Activated naive CD4-positive, alpha-beta T cell treated with anti-CD3 and anti-CD28 coated beads, Interleukin-2, amount 50 U/mL, for 72 hours (primary cell): ENCODE measurements around the gene SLC13A5. TPM values are rescaled to one million over a fixed set of nuclear protein-coding genes. Genes with fewer than 3 reads are reported as not detected.
"Not testable (repeated sequence)": the region's sequence is repeated elsewhere in the genome, so short reads cannot be mapped to it uniquely, and the experiment has no call there.

ENCODE experiments used
- ATAC-seq, 2 donors: fragments of 150-1000 bp; cut with Tn5 transposase; 2 replicates each; pipeline ENCODE4 v1.10.0; 2021; ENCODE audit warnings: mild to moderate bottlenecking in 2 of 2, moderate library complexity in 2 of 2
- DNase-seq, 2 donors: peaks; one replicate each; pipeline ENCODE4 v3.0.0; 2021 to 2022; ENCODE audit warnings: low spot score in 2 of 2
- H3K27ac Mint-ChIP-seq, 2 donors: one replicate each; pipeline ENCODE4 v1.8.0; 2022; ENCODE audit warnings: mild to moderate bottlenecking in 2 of 2, mixed read lengths in 2 of 2
- H3K36me3 Mint-ChIP-seq, 2 donors: one replicate each; pipeline ENCODE4 v1.8.0; 2022; ENCODE audit warnings: mixed read lengths in 2 of 2
- H3K9me3 Mint-ChIP-seq, 2 donors: one replicate each; pipeline ENCODE4 v1.8.0; 2022; ENCODE audit warnings: mixed read lengths in 2 of 2
- total RNA-seq, 2 donors: library from RNA; stranded (reverse); gene quantifications; one replicate each; pipeline ENCODE4 v1.2.3, GENCODE V29; 2022

SLC13A5 gene
- total RNA-seq, 2 donors from 2014 or later, result not detected

GRCh38 chr17:6699997-6700947 is 12.9 kb downstream of the SLC13A5 start:
- ATAC-seq (no peak), DNase-seq (no peak)
- Mint-ChIP-seq H3K36me3 (no peaks in the 10 kb centered on the region), H3K9me3 (no peaks in the 10 kb centered on the region), H3K27ac (peak overlapping the region in 1 of 2 donors; percentile 13)

- Mint-ChIP-seq H3K27ac (no peak overlapping the region), H3K9me3 (no peaks in the 10 kb centered on the region), H3K36me3 (no peaks in the 10 kb centered on the region)
- no peak for ATAC-seq
- DNase-seq, result no peak
Measured at GRCh38 chr17:6698004-6698403, 15.2 kb downstream of the SLC13A5 start.

- Mint-ChIP-seq H3K9me3 (no peaks in the 10 kb centered on the region), H3K27ac (no peak overlapping the region), H3K36me3 (no peaks in the 10 kb centered on the region)
- DNase-seq (no peak), ATAC-seq (no peak)
Measured at GRCh38 chr17:6696906-6697305, 16.3 kb downstream of the SLC13A5 start.

GRCh38 chr17:6695565-6695964 is 17.6 kb downstream of the SLC13A5 start:
- Mint-ChIP-seq H3K27ac (no peak overlapping the region), H3K9me3 (no peaks in the 10 kb centered on the region), H3K36me3 (no peaks in the 10 kb centered on the region)
- no peak for DNase-seq
- ATAC-seq, result no peak

- ATAC-seq, result no peak
- Mint-ChIP-seq H3K27ac (no peak overlapping the region), H3K36me3 (no peaks in the 10 kb centered on the region), H3K9me3 (no peaks in the 10 kb centered on the region)
- no peak for DNase-seq
Measured at GRCh38 chr17:6695051-6695450, 18.1 kb downstream of the SLC13A5 start.

GRCh38 chr17:6691958-6692357 is 21.2 kb downstream of the SLC13A5 start:
- not testable (repeated sequence) for DNase-seq

GRCh38 chr17:6691546-6691945 is 21.6 kb downstream of the SLC13A5 start:
- DNase-seq, result no peak
- Mint-ChIP-seq H3K36me3 (no peaks in the 10 kb centered on the region), H3K9me3 (no peaks in the 10 kb centered on the region), H3K27ac (no peak overlapping the region)
- ATAC-seq, result no peak

More at GRCh38 chr17:6691958-6692357, 21.2 kb downstream of the SLC13A5 start:
- H3K36me3 Mint-ChIP-seq, ATAC-seq, H3K9me3 Mint-ChIP-seq, H3K27ac Mint-ChIP-seq: not testable (repeated sequence)

- H3K36me3 Mint-ChIP-seq, result no peaks in the 10 kb centered on the region
- ATAC-seq, result no peak
- no peak overlapping the region for H3K27ac Mint-ChIP-seq
- no peak for DNase-seq
- H3K9me3 Mint-ChIP-seq, result no peaks in the 10 kb centered on the region
Measured at GRCh38 chr17:6690641-6691040, 22.5 kb downstream of the SLC13A5 start.

GRCh38 chr17:6688944-6689343 is 24.2 kb downstream of the SLC13A5 start:
- Mint-ChIP-seq H3K36me3 (no peaks in the 10 kb centered on the region), H3K27ac (no peak overlapping the region), H3K9me3 (no peaks in the 10 kb centered on the region)
- ATAC-seq (no peak), DNase-seq (no peak)

- no peak for DNase-seq
- Mint-ChIP-seq H3K36me3 (no peaks in the 10 kb centered on the region), H3K27ac (no peak overlapping the region), H3K9me3 (no peaks in the 10 kb centered on the region)
- ATAC-seq, result no peak
Measured at GRCh38 chr17:6686026-6686425, 27.1 kb downstream of the SLC13A5 start.

GRCh38 chr17:6684881-6685767 is 28.0 kb downstream of the SLC13A5 start:
- no peak for DNase-seq
- peak overlapping the region in 1 of 2 donors; percentile 11 for H3K27ac Mint-ChIP-seq
- no peak for ATAC-seq
- no peaks in the 10 kb centered on the region for H3K9me3 Mint-ChIP-seq
- H3K36me3 Mint-ChIP-seq, result no peaks in the 10 kb centered on the region

GRCh38 chr17:6684460-6684783 is 28.7 kb downstream of the SLC13A5 start:
- DNase-seq, result no peak
- ATAC-seq, result no peak
- Mint-ChIP-seq H3K9me3 (no peaks in the 10 kb centered on the region), H3K27ac (peak overlapping the region in 1 of 2 donors; percentile 11), H3K36me3 (no peaks in the 10 kb centered on the region)

- DNase-seq (no peak), ATAC-seq (no peak)
- H3K27ac Mint-ChIP-seq, result peak overlapping the region in 1 of 2 donors; percentile 11
- H3K36me3 Mint-ChIP-seq, result no peaks in the 10 kb centered on the region
- no peaks in the 10 kb centered on the region for H3K9me3 Mint-ChIP-seq
Measured at GRCh38 chr17:6683730-6684459, 29.3 kb downstream of the SLC13A5 start.

- no peak for ATAC-seq
- Mint-ChIP-seq H3K9me3 (no peaks in the 10 kb centered on the region), H3K27ac (no peak overlapping the region), H3K36me3 (no peaks in the 10 kb centered on the region)
- DNase-seq, result no peak
Measured at GRCh38 chr17:6683081-6683684, 30.0 kb downstream of the SLC13A5 start.

- no peak for DNase-seq
- Mint-ChIP-seq H3K36me3 (no peaks in the 10 kb centered on the region), H3K9me3 (no peaks in the 10 kb centered on the region), H3K27ac (no peak overlapping the region)
- no peak for ATAC-seq
Measured at GRCh38 chr17:6682339-6682738, 30.8 kb downstream of the SLC13A5 start.

- no peaks in the 10 kb centered on the region for H3K36me3 Mint-ChIP-seq
- ATAC-seq, result no peak
- H3K9me3 Mint-ChIP-seq, result no peaks in the 10 kb centered on the region
- no peak for DNase-seq
- no peak overlapping the region for H3K27ac Mint-ChIP-seq
Measured at GRCh38 chr17:6681671-6682070, 31.5 kb downstream of the SLC13A5 start.
